GM21723 (cell line): ENCODE results near the gene TIGD2.
"Not testable (repeated sequence)": the region's sequence is repeated elsewhere in the genome, so short reads cannot be mapped to it uniquely, and the experiment has no call there.

Experiments used
- ATAC-seq: cut with Tn5 transposase; IDR thresholded peaks from one replicate; pipeline ENCODE4 v1.9.1; 2021; ENCODE audit warnings: mild to moderate bottlenecking, moderate library complexity; ENCODE audit not compliant: unreplicated experiment

TIGD2 gene

DNA sequence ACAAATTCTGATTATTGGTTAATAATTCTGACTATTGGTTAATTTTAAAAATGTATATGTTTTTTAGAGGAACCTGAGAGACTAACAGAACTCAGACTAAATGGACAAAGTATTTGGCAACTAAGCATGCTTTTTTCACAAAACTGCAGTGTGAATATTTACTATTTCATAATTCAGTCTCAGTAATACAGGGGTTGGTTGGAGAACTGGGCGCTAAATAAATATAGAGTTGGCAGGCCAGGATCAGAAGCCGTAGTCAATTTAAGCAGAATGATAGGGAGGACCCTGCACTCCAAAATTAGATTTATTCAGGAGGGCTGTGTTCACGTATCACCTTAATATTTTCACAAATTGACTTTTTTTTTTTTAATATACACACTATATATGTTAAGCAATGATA, 5.8 kb downstream of the TIGD2 start:
- ATAC-seq = no peak

DNA sequence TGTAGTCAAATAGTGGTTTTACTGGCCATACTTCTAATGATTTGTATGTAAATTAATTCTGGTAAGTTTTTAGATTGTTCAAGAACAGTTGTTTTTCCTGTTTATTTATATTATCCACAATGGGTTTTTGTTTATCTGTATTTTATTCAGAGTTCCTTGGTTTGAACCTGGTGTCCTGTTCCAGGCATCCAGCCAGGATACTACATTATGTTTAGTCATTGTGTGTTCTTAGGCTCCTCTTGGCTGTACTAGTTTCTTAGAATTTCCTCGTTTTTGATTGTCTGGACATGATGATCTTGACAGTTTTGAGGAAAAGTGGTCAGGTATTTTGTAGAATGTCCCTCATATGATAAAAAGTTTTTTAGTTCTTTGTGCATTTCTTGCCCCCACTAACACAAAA, 7.8 kb downstream of the TIGD2 start:
- ATAC-seq = no peak

DNA sequence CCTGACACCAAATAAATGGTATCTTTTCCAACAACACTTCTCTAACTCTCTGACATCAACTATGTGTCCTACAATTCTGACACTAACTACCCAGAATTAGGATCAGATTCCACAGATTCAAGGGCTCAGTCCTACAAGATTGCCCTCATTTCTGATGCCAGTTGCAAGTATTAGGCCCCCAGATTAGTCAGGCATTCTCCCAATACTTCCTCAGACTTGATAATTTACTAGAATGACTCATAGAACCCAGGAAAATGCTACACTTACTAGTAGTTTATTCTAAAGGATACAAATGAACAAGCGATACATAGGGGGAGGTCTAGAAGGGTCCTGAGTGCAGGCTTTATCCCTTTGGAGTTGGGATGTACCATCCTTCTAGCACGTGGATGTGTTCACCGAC, 8.5 kb downstream of the TIGD2 start:
- no peak for ATAC-seq

DNA sequence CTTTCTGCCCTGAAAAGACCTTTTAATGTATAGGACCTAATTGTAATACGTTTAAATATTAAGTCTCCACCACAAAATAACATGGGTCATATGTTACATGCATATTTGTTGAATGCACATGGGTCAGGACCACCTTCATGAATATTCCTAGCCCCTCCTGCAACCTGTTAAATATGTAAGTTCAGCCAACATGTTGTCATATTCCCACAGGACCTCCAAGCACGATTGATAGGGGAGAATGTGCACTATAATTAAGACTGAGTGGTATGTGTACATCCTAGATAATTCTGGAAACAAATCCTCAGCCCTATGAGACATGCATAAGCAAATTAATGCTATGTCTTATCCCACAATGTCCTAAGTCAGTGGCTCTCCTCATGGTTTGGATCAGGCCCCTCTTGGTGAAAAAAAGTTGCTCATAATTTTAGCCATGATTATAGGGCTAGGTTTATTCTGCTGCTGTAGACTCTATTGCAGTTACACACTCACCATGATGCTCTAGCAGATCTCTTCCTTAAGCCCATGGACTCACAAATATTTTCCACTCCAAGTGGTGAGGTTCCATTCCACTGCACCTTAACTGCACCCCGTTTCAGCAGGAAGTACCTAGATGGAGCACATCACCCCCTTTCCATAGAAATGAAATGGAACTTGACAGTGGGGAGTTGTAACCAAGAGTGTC, 10.2 kb downstream of the TIGD2 start:
- ATAC-seq = no peak

DNA sequence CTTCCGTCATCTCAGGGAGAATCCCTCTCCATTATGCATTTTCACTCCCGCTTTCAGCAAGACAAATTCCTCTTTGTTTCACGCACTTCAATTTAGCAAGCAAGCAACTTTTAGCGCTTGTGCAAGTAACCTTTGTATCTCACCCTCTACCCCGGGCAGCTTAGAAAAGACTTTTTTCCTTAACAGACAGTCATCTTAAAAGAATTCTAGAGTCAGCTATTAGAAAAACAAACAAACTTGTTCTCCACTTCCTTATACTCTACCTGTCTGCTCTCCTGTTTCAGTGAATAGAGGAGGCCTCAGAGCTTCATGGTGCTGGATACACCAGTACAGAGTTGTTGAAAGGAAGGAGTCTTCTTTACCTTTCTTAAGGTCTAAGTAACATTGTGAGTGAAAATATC, 12.1 kb downstream of the TIGD2 start:
- ATAC-seq = no peak

DNA sequence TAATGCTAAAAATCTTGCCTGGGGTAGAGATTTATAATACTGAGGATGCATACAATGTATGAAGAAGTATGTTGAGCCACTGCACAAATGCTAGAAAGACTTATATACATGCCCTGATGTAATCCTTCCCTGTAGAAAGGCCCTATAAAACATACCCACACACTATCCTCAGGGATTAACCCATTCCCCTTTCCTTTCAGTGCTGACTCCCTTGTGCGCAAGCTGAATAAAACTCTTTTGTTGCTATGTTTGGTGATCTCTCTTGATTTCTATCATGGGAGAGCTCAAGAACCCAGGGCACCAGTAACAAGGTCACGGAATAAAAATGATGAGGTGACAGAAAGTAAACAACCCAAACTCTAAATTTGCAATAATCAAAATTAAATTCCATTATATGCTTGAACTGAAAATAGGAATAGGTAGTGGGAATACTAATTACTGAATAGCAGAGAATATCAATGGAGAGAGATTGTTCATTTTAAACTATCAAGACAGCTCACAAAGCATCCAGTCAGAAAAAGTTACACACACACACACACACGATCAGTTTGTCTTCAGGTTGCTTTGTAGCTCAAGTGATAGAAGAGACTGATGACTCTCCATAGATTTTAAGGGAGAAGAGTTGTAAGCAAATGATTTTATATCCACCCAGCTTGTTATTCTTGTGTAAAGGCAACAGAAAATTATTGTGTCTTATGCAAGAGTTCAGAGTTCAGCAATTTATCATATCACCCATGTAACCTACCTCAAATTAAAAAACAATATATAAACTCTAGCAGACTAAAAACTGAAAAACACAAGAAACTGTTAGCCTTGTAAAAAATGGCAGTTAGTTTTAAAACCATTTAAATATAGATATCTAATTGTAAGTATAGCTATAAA, 14.8 kb downstream of the TIGD2 start:
- ATAC-seq = no peak

DNA sequence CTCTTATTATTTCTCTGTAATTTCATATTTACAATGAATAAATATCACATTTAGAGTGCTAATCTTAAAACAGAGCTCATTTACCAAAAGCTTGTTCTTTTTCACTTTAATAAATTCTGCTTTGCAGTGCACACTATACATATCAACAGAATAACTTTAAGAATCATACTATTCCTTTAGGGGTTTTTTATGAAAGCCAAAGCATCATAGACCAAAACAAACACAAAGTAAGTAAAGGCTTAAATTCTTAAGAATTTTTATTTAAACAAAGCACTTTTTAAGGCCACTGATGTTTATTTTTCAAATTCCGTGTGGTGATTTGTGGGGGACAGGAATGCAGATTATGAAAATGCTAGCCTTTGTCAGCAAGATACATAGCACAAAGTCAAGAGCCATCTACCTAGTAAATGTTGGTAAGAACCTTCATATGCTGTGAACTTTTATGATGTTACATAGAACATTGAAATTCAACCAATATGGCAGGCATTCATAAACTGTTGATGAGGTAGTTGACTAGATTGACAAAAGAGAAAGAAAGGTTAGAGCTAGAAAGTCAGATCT, 17.8 kb downstream of the TIGD2 start:
- ATAC-seq = no peak

DNA sequence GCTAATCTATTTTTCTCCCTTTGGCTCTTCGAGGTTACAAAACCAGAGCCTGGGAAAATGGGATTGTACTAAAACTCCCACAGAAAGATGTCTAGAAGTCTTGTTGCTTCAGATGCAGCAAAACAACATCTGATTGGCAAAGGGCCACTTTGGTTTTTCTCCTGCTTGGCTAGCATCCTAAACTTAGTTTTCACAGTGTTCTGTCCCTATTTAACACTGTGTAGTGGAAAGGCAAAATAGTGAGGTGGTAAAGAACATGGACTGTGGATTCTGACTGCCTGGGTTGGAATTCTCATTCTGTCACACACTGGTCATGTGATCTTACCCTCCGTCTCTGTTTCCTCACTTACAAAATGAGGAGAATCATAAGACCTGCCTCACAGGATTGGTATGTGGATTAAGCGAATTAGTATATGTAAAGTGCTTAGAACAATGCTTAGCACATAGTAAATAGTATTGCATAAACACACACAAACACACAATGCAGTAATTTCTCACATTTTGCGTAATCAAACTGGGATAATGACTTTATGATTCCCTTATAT, 23.5 kb downstream of the TIGD2 start:
- no peak for ATAC-seq

DNA sequence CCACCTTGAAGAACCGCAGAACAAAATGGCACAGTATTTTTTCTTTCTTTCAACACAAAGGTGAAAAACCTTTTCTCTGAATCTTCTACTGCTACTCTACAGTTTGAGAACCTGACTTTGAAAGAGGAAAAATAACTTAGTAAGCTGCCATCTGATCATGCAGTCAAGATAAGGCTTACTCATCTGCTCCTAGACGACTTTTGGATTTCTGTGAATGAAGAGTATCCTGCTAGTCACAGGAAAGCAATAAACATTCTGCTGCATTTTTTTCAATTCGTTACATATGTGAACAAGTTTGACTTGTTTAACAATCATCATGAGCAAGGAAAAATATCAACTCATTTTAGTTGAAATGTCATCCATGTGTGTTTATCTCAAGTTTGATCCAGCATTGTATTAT, 25.2 kb downstream of the TIGD2 start:
- no peak for ATAC-seq

DNA sequence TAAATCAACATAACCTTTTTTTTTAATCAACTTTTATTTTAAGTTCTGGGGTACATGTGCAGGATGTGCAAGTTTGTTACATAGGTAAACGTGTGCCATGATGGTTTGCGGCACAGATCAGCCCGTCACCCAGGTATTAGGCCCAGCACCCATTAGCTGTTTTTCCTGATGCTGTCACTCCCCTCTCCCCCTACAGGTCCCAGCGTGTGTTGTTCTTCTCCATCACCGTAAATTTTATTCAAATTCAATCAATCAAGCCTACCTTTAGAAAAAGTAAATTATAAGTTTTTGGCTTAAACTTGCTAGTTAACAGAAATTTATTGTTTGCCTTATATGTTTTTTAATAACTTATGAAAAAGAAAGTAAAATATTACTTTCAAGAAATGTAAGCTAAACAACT, 25.9 kb downstream of the TIGD2 start:
- ATAC-seq = no peak

DNA sequence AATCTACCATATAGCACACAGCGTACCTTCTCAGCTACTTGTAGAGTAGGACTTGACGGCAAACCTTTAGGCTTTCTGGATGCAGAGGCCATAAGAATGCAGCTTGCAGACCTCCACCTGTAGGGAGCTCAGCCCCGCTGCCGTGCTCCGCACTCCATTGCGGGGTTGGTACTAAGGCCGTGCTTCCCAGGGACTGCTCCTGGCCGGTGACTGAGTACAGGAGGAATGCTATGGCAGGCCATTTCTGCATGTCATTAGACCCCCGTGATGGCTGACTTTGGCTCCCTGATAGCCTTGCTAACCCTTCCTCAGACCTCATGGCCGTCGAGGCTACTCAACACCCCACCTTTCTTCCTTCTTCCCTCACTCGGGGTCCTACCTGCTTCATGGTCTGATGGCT, 26.4 kb downstream of the TIGD2 start:
- ATAC-seq = no peak

DNA sequence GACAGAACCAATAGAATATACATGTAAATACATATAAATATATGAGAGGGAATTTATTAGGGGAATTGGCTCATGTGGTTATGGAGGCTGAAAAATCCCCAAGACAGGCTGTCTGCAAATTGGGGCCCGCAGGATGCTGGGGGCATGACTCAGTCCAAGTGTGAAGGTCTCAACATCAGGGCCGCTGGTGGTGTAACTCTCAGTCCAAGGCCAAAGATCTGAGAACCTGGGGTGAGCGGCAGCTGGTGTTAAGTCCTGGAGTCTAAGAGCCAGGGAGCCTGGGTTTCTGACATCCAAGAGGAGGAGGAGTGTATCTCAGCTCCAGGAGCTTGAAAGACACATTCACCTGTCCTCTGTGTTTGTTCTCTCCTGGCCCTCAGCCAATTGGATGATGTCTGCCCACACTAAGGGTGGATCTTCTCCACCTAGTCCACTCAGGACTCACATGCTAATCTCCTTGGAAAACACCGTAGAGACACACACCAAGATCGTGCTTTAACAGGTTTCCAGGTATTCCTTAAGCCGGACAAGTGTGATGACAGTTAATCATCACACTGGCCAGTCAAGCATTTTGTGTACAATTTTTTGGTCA, 28.9 kb downstream of the TIGD2 start:
- no peak for ATAC-seq

DNA sequence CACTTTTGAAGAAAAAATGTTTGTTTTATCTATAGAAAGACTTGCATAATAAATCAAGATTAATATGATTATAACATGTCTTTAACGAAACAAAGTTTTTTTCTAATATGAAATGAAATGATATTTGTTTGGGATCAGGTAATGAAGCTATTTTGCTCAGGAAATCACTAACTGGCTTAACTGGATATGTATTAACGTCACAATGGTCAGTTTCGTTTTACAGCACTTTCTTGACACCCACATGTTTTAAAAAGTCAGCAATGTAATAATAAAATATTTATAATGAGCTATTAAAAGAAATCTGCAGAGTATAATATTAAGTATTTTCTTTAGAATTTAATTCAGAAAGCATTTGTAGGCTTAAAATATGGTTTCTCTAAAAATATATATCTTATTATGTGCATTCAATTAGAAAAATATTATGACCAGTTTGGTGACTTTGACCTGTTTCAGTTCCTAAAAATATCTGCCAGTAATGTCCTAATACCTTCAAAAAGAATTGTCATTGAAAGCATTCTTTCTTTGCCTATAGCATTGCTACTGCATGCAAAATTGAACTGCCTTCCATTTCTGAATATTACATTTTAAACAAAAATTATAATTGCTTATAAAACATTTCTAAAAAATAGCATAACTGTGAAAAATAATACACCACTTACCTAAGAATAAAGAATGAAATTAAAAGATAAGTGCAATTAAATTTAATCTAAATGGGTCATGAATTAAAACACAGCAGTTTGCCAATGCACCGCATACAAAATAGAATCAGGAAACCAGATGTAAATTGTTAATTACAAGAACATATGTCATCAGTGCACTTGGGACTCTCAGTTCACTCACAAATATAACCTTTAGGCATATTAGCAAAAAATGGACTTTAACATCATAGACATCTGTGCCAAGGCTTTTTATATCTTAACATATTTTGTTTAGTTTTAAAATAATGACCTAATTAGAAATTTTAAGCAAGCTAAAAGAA, 31.6 kb downstream of the TIGD2 start:
- ATAC-seq = peak; percentile 82

DNA sequence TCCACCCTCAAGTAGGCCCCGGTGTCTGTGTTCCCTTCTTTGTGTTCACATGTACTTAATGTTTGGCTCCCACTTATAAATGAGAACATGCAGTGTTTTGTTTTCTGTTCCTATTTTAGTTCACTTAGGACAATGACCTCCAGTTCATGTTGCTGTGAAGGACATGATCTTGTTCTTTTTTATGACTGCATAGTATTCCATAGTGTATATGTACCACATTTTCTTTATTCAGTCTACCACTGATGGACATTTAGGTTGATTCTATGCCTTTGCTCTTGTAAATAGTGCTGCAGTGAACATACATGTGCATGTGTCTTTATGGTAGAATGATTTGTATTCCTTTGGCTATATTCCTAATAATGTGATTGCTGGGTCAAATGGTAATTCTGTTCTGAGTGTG, 33.3 kb downstream of the TIGD2 start:
- not testable (repeated sequence) for ATAC-seq

DNA sequence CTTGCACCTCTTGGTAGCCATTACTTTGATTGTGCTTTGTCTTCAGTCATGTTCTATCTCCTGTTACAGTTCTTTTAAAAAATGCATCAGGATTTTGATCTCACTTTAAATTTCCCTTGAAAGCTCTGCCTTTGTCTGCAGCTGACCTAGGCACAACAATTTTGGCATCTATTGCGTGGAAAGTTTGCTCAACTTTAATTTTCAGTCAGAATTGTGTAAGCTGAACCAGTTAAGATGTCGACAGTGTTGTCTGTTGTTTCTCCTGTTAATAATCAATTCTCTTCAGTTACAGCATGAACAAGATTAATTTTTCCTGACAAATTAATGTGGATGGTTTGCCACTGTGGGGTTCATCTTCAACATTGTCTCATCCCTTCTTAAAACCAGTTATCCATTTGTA, 34.9 kb downstream of the TIGD2 start:
- ATAC-seq = no peak

DNA sequence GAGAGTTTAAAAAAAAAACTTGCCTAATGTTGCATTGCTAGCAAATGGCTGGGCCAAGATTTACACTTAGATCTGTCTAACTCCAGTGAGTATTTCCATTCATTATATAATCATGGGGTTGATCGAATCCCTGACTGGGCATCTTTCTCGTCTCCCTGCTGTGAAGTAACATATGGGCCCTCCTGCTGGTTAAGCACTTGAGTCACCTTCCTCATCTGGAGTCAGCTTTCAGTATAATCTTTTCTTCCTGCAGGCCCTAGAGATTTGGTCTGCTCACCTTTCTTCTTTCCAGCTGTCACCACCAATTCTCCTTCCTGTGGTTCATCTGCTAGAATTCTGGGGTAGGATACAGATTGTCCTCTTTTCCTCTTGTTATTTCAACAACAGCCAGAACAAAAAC, 41.6 kb downstream of the TIGD2 start:
- no peak for ATAC-seq

DNA sequence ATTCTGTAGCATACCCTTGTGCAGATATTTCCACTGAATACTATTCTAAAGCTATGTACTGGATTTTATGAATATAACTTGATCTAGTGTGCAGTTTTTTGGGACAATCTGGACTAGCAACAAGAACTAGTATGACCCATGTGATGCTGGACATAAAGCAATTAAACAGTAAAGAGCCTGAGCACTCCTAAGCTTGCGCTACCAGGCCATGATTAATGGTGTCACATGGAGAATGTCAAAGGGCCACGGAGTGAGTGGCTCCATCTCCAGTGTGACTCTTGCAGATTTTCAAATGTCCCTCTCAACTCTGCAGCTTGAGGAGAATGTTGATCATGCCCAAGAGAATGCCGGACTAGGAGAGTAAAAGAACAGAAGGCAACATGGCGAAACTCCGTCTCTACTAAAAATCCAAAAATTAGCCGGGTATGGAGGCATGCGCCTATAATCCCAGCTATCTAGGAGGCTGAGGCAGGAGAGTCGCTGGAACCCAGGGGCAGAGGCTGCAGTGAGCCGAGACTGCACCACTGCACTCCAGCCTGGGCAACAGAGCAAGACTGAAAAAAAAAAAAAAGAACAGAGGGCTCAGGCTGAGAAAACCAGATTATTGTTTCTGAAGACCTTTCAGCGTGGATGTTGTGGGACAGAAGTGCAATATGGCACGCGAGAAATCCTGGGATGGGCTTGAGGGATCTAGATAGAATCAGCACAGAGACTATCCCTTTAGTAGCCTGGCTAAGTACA, 45.0 kb downstream of the TIGD2 start:
- ATAC-seq = no peak

DNA sequence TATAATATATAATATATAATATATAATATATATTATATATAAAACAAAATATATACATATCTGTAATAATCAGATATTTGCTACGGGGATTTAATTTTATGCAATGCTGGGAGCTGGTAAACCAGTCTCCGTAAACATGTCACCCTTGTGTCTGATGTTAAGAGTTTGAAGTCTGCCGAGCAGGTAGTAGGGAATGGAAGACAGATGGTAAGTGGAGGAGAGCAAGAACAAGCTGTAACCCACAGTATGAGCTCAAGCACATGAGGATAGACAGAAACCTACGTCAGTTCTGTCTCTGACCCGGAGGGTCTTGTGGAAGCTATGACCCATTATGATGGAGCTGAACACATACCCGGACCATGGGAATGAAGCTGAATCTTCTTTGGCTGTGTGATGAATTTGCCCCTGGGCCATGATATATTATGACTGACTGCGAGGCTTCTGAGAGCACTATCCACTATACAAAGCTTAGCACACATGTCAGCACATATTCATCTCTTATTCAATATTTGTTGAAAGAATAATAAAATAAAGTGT, 46.2 kb downstream of the TIGD2 start:
- ATAC-seq = no peak

DNA sequence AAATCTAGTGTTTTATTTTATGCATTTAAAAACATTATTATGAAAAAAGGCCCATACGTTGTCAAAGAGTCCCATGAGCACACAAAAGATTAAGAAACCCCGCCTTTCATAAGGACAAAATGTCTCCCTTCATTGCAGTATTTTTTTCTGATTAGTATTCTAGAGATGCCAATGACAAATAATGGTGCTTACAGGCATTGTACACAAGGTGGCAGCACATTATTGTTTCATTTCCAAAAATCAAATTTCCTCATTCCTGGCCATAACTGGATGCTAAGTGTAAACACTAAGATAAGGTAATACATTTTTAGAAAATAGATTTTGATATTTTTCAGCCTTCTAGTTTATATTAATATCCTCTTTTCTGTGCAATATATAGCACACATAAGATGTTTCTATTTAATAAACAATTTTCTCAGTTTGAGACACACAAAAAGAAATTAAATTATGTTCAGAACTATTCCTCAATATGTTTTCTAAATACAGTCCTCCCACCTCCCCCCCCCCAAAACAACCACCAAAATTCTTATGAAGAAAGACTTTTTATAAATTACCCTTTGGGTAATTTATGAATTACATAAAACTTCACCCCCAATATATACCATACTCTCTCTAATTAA, 47.7 kb downstream of the TIGD2 start:
- ATAC-seq = peak; percentile 72
